Activated naive CD8-positive, alpha-beta T cell (primary cell): ENCODE results near the gene LDLRAD4.
A peak's percentile ranks its signal among the peaks of the same experiment; 100 is the strongest.

Experiments used
- H3K27ac Mint-ChIP-seq: one replicate; pipeline ENCODE4 v1.8.0; 2021; ENCODE audit warnings: mixed read lengths
- H3K27me3 Mint-ChIP-seq: one replicate; pipeline ENCODE4 v1.8.0; 2021; ENCODE audit warnings: mixed read lengths
- H3K36me3 Mint-ChIP-seq: one replicate; pipeline ENCODE4 v1.8.0; 2021; ENCODE audit warnings: mixed read lengths
- H3K4me1 Mint-ChIP-seq: one replicate; pipeline ENCODE4 v1.8.0; 2021; ENCODE audit warnings: low read depth, mixed read lengths
- H3K4me3 Mint-ChIP-seq: one replicate; pipeline ENCODE4 v1.8.0; 2021; ENCODE audit warnings: mild to moderate bottlenecking, mixed read lengths
- H3K9me3 Mint-ChIP-seq: one replicate; pipeline ENCODE4 v1.8.0; 2021; ENCODE audit warnings: low read depth, mixed read lengths

Gene LDLRAD4

DNA sequence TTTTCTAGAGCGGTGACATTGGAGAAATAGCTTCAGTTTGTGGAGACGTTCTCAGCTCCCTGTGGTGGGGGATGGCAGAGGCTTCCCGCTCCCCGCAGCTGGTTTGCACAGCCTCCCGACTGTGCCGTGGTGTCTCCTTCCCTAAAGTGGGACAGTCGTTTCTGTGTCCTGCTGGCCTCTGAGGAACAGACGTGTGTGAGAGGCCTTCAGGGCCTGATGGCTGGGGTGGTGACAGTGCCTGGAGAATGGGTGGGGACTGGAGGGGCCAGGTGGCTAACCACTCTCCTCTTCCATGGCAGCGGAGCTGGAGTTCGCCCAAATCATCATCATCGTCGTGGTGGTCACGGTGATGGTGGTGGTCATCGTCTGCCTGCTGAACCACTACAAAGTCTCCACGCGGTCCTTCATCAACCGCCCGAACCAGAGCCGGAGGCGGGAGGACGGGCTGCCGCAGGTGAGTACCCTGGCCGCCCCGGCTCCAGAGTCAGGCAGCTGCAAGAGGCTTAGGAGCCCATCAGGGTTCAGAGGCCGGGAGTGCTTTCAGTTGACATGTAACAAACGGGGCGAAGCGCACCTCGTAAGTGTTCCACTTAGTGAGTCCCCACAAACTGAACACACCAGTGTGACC, 402.4 kb downstream of the LDLRAD4 start:
- H3K36me3 Mint-ChIP-seq = peaks cover 4% of the 10 kb centered on the region
- H3K4me1 Mint-ChIP-seq = peaks cover 21% of the 10 kb centered on the region
- no peak overlapping the region for H3K27ac Mint-ChIP-seq
- no peaks in the 10 kb centered on the region for H3K27me3 Mint-ChIP-seq
- H3K9me3 Mint-ChIP-seq = no peaks in the 10 kb centered on the region
- no peak overlapping the region for H3K4me3 Mint-ChIP-seq

DNA sequence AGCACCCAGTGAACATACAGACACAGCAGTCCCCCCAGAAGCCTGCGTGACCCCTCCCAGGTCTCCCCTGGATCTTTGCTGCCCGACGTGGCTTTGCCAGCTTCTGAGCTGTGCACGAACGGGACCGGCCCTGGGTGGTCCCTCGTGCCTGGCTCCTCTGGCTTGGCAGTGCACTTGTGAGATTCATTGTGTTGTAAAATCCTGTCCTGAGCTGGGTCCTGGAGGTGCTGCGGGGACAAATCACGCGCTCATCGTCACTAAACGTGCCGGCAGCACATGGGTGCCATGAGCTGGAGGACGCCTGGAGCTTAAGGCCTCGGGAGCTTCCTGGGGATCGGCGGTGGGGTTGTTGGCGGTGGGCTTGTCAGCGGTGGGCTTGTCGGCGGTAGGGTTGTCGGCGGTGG, 402.9 kb downstream of the LDLRAD4 start:
- no peak overlapping the region for H3K4me3 Mint-ChIP-seq
- no peak overlapping the region for H3K27ac Mint-ChIP-seq
- peaks cover 18% of the 10 kb centered on the region for H3K4me1 Mint-ChIP-seq
- no peaks in the 10 kb centered on the region for H3K9me3 Mint-ChIP-seq
- no peaks in the 10 kb centered on the region for H3K27me3 Mint-ChIP-seq
- peaks cover 4% of the 10 kb centered on the region for H3K36me3 Mint-ChIP-seq

- Mint-ChIP-seq H3K9me3 (no peaks in the 10 kb centered on the region), H3K4me1 (peaks cover 15% of the 10 kb centered on the region), H3K4me3 (no peak overlapping the region), H3K36me3 (peaks cover 4% of the 10 kb centered on the region), H3K27ac (no peak overlapping the region), H3K27me3 (no peaks in the 10 kb centered on the region)
Observed at GRCh38 chr18:13621886-13622619, 403.5 kb downstream of the LDLRAD4 start.

DNA sequence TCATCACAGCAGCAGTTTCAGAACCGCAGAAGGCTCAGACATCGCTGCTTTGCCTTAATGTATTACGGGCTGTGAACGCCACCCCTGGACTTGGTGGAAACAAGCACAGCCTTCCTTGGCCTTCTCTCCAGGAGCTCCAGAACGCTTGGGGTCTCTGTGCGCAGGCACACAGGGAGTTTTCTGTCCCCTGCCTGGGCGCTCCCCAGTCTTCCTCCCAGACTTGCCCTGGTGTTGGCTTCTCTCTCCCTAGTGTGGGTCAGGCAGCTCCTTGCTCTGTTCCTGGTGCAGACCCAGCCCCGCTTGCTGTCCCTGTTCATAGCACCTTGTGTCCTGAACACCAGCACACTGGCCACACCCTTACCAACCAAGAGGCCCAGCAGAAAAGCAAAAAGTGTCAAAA, 404.2 kb downstream of the LDLRAD4 start:
- no peaks in the 10 kb centered on the region for H3K9me3 Mint-ChIP-seq
- no peak overlapping the region for H3K4me3 Mint-ChIP-seq
- H3K4me1 Mint-ChIP-seq = peaks cover 9% of the 10 kb centered on the region
- H3K27ac Mint-ChIP-seq = no peak overlapping the region
- no peaks in the 10 kb centered on the region for H3K27me3 Mint-ChIP-seq
- H3K36me3 Mint-ChIP-seq = peaks cover 4% of the 10 kb centered on the region

- Mint-ChIP-seq H3K27ac (no peak overlapping the region), H3K9me3 (no peaks in the 10 kb centered on the region), H3K27me3 (no peaks in the 10 kb centered on the region), H3K36me3 (peaks cover 4% of the 10 kb centered on the region), H3K4me1 (peaks cover 8% of the 10 kb centered on the region), H3K4me3 (no peak overlapping the region)
Observed at GRCh38 chr18:13623348-13623747, 404.8 kb downstream of the LDLRAD4 start.

- Mint-ChIP-seq H3K27ac (no peak overlapping the region), H3K4me1 (peaks cover 12% of the 10 kb centered on the region)
Observed at GRCh38 chr18:13623871-13624270, 405.3 kb downstream of the LDLRAD4 start.

DNA sequence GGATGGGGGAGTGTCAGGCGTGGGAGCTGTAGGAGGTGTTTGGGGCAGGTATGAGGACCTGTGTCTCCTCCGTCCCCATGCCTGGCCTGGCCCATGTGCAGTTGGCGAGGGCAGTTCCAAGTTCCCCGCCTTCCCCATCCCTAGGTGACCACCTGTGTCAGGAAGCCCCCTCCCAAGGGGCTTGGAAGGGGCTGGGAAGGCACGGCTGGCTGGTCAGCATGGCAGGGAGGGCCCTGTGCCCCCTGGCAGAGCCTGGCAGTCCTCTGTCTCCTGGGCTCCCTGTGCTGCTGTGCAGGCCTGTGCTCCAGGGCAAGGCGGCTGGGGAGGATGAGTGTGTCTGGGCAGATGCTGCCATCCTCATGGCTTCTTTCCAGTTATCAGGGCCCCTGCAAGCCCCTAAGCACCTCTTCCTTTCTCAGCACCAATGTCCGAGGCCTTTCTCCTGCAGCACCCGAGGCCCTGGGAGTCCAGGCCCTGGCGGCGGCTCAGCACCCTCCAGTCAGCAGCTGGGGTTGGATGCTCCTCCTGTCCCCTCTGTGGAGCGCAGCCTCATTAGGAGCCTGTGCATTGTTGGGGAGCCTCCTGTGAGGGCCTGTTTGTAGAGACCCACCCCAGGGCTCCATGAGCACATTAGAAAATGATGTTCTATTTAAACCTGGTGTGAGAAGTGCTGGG, 406.1 kb downstream of the LDLRAD4 start:
- no peak overlapping the region for H3K4me3 Mint-ChIP-seq
- H3K36me3 Mint-ChIP-seq = peaks cover 4% of the 10 kb centered on the region
- H3K27ac Mint-ChIP-seq = no peak overlapping the region
- no peaks in the 10 kb centered on the region for H3K9me3 Mint-ChIP-seq
- H3K4me1 Mint-ChIP-seq = peaks cover 17% of the 10 kb centered on the region
- no peaks in the 10 kb centered on the region for H3K27me3 Mint-ChIP-seq

More at GRCh38 chr18:13623871-13624270, 405.3 kb downstream of the LDLRAD4 start:
- no peaks in the 10 kb centered on the region for H3K27me3 Mint-ChIP-seq
- no peaks in the 10 kb centered on the region for H3K9me3 Mint-ChIP-seq
- H3K4me3 Mint-ChIP-seq = no peak overlapping the region
- peaks cover 4% of the 10 kb centered on the region for H3K36me3 Mint-ChIP-seq

GRCh38 chr18:13625355-13625754, 406.8 kb downstream of the LDLRAD4 start:
- Mint-ChIP-seq H3K4me3 (no peak overlapping the region), H3K4me1 (peaks cover 21% of the 10 kb centered on the region), H3K27me3 (no peaks in the 10 kb centered on the region), H3K36me3 (peaks cover 4% of the 10 kb centered on the region), H3K9me3 (no peaks in the 10 kb centered on the region), H3K27ac (no peak overlapping the region)

DNA sequence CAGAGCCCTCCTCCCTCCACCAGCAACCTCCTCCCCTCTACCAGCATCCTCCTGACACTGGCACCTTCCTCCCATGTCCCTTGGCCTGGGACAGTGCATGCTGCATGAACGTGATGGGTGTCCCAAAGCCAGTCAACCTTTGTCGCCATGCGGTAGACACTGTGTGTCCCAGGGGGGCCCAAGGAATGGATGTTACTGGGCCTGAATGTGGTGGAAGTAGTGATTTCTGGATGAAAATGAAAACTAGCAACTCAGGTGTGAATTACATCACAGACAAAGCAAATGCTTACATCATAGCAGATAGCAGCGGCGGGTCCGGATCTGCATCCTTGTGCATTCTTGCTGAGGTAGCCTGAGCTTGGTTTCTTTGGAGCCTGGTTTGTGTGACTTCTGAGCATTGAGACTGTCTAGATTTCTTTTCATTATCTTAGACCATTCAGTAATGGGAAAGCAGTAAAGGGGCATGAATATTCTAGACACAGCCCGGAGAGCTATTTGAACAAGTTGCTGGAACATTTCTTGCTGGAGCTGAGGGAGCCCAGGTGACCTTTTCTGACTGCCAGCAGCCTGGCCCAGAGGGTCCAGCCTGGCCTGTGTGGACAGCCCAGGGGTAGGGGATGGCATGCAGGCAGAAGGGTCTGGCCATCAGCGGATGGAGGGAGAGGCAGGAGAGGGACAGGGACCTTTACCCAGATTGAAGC, 407.4 kb downstream of the LDLRAD4 start:
- Mint-ChIP-seq H3K36me3 (peaks cover 4% of the 10 kb centered on the region), H3K9me3 (no peaks in the 10 kb centered on the region), H3K4me1 (peaks cover 21% of the 10 kb centered on the region), H3K27ac (no peak overlapping the region), H3K4me3 (no peak overlapping the region), H3K27me3 (no peaks in the 10 kb centered on the region)

- peaks cover 2% of the 10 kb centered on the region for H3K36me3 Mint-ChIP-seq
- H3K4me1 Mint-ChIP-seq = peaks cover 21% of the 10 kb centered on the region
- H3K27ac Mint-ChIP-seq = peak overlapping the region; percentile 34
- H3K27me3 Mint-ChIP-seq = no peaks in the 10 kb centered on the region
- H3K4me3 Mint-ChIP-seq = no peak overlapping the region
- H3K9me3 Mint-ChIP-seq = no peaks in the 10 kb centered on the region
Observed at GRCh38 chr18:13626544-13626908, 408.0 kb downstream of the LDLRAD4 start.

DNA sequence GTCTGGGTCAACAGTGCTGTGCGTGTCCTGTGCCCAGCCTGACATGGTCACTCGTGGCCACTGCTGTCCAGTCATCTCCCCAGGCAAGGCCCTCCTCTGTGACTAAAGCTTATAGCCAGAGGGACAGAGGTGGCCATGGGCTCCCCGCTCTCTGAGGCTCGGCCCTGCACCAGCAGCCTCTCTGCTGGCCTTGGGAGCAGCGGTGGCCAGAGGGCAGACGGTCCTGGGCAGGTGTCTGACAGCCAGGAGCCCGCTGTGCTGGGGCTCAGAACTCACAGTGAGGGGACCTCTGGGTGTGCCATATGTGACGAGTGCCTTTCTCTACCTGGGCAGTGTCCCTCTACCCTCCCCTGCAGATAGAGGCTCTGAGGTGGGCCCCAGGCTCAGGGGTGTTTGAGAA, 409.1 kb downstream of the LDLRAD4 start:
- H3K4me3 Mint-ChIP-seq = no peak overlapping the region
- peaks cover 3% of the 10 kb centered on the region for H3K36me3 Mint-ChIP-seq
- no peak overlapping the region for H3K27ac Mint-ChIP-seq
- H3K4me1 Mint-ChIP-seq = peaks cover 21% of the 10 kb centered on the region
- H3K9me3 Mint-ChIP-seq = no peaks in the 10 kb centered on the region
- no peaks in the 10 kb centered on the region for H3K27me3 Mint-ChIP-seq

DNA sequence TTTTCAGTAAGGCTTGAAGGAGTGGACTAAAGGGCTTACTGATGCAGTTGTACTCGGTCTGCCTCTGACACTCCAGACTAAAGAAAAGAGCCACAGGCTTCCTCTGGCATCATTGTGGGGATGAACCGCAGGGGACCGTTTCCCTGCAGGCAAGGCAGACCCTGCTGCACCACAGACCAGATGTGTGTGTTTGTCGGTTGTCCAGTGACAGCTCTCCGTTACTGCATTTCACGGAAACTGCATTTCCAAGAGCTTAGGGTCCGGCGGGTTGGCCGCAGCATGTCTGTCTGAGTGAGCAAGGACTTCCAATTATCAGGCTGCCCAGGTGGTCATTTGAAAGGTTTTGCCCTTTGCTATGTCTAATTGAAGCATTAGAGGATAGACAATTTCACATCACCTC, 409.7 kb downstream of the LDLRAD4 start:
- Mint-ChIP-seq H3K4me3 (no peak overlapping the region), H3K27me3 (no peaks in the 10 kb centered on the region), H3K9me3 (no peaks in the 10 kb centered on the region), H3K36me3 (peaks cover 3% of the 10 kb centered on the region), H3K4me1 (peaks cover 21% of the 10 kb centered on the region), H3K27ac (no peak overlapping the region)

DNA sequence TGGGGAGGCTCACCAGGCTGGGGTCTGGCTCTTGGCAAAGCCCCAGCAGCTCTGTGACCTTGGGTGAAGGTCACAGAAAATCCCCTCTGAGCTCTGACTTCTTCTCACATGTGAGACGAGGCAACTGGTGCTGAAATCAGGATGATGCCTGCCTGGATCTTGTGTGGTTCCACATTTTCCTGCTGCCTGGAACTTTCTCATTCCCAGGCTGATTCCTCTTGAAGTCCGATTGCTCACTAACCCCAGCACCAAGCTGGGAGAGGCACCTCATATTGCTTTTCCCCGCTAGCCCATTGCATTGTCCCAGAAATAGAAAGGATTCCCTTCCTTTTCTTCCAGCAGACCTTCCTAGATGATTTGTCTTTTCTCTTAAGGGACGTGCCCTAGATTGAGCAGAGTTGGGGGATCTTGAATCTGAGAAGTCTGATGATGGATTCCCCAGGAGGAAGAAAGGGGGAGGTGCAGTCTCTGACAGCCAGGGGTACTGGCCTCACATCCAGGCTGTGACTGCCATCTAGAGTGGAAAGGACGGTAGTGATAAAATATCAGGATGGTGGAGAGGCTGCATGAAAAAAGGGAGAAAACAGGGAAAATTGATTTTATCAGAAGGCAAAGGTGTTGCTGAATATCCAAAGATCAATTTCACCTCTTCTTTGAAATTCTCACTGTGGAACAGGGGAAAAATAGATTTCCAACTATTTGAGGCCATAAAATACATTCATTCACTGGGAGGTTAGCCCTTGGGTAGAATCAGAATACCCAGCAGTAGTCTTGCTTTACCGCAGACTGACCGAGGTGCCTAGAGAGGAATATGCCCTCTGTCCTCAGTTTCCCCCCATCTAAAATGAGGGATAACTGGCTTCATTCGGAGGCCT, 411.5 kb downstream of the LDLRAD4 start:
- Mint-ChIP-seq H3K27me3 (no peaks in the 10 kb centered on the region), H3K4me1 (peaks cover 20% of the 10 kb centered on the region), H3K4me3 (no peak overlapping the region), H3K27ac (peak overlapping the region; percentile 66), H3K9me3 (no peaks in the 10 kb centered on the region), H3K36me3 (peaks cover 2% of the 10 kb centered on the region)

DNA sequence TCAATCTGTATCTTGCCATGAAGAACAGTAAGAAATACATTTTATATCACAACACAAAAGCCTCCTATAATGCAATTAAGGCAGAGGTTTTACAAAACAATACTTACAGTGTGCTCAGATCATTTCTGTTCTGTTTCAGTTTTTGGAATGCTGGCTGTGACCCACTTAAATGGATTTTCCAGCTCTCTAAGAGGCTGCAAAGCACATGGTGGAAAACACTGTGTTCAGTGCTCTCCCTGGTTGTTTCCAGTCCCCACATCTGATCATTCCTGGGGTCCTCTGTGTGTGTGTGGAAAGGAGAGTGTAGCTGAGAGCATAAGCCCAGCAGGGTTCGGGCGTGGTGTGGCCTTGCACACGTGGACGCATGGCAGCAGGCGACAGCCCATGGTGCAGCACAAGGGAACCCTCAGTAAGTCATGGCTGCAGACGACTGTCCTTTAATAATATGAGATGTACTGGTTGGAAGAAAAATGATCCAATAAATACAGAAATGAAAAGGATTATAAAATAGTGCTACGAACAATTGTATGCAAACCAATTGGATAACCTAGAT, 412.2 kb downstream of the LDLRAD4 start:
- Mint-ChIP-seq H3K9me3 (no peaks in the 10 kb centered on the region), H3K4me3 (no peak overlapping the region), H3K4me1 (peaks cover 18% of the 10 kb centered on the region), H3K36me3 (peaks cover 2% of the 10 kb centered on the region), H3K27ac (no peak overlapping the region), H3K27me3 (no peaks in the 10 kb centered on the region)
